Activated T-helper 2 cell treated with anti-CD3 and anti-CD28 coated beads, Interferon-gamma antibody, Interleukin-2, Interleukin-4, amounts not matched to agents 10 μg/mL and 5 μg/mL and 100 μg/mL, durations not matched to agents 14 hours and 24 hours and 36 hours (primary cell): Measurements from ENCODE around the gene CYSTM1. TPM values are rescaled to one million over a fixed set of nuclear protein-coding genes. Genes with fewer than 3 reads are reported as not detected.

Source experiments
- total RNA-seq: library from RNA; stranded (reverse); gene quantifications from 2 replicates; pipeline ENCODE4 v1.2.3, GENCODE V29; 2022

Gene CYSTM1
- total RNA-seq, 1 donor from 2014 or later: 11.3 TPM

Other genes starting within 250 kb of the CYSTM1 start
- gene NRG2, start 131.9 kb upstream of the CYSTM1 start, total RNA-seq: 0.09 TPM in 1 of 2 replicates, not detected in the other
- gene PURA, start 61.1 kb upstream of the CYSTM1 start, total RNA-seq: 10.8 and 11.0 TPM in 2 replicates
- 2.2 and 2.3 TPM in 2 replicates for gene IGIP, start 49.3 kb upstream of the CYSTM1 start, total RNA-seq
- gene PFDN1, start 127.9 kb downstream of the CYSTM1 start, total RNA-seq: 60.4 and 61.0 TPM in 2 replicates
- 15.7 and 17.1 TPM in 2 replicates for gene HBEGF, start 171.4 kb downstream of the CYSTM1 start, total RNA-seq
- 0.18 TPM in 1 of 2 replicates, not detected in the other for gene SLC4A9, start 185.0 kb downstream of the CYSTM1 start, total RNA-seq
- gene ANKHD1, start 226.6 kb downstream of the CYSTM1 start, total RNA-seq: 119 and 120 TPM in 2 replicates